GM21367 (cell line): ENCODE measurements around the gene PRDM13.
A peak's percentile ranks its signal among the peaks of the same experiment; 100 is the strongest.

Experiments
- ATAC-seq: cut with Tn5 transposase; IDR thresholded peaks from one replicate; pipeline ENCODE4 v1.9.1; 2021; ENCODE audit not compliant: unreplicated experiment

The PRDM13 gene

DNA sequence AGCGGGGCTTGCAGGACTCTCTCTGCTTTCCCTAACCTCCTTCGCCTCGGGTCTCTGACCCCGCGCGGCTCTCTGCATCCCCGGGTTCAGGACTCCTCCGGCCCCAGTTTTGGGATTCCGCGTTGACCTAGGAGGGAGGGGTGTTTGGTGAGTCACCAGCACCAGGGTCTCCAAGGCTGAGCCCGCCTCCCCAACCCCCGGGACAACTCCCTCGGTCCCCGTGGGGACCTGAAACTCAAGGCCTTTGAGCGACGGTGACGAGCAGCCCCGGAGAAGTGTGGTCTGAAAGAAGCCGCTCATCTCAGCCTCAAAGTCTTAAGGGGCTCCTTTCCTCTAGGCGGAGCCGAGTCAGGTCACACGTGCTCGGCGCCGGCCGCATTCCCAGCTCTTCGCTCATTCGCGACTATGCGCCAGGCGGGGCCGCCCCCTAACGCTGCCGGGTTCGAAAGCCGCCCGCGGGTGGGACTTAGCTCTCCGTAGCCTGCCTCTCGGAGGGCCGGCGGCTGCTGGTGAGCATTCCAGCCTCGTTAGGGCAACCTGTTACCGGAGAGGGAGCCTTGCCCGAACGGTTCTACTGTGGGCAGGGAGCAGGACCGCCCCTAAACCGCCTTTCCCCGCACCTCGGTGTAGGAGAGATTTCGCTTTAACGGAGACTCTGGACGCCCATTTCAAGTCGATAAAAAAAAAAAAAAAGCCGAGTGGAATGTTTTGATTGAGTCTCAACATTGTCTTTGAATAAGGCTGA, 3.0 kb upstream of the PRDM13 start:
- ATAC-seq, result no peak

DNA sequence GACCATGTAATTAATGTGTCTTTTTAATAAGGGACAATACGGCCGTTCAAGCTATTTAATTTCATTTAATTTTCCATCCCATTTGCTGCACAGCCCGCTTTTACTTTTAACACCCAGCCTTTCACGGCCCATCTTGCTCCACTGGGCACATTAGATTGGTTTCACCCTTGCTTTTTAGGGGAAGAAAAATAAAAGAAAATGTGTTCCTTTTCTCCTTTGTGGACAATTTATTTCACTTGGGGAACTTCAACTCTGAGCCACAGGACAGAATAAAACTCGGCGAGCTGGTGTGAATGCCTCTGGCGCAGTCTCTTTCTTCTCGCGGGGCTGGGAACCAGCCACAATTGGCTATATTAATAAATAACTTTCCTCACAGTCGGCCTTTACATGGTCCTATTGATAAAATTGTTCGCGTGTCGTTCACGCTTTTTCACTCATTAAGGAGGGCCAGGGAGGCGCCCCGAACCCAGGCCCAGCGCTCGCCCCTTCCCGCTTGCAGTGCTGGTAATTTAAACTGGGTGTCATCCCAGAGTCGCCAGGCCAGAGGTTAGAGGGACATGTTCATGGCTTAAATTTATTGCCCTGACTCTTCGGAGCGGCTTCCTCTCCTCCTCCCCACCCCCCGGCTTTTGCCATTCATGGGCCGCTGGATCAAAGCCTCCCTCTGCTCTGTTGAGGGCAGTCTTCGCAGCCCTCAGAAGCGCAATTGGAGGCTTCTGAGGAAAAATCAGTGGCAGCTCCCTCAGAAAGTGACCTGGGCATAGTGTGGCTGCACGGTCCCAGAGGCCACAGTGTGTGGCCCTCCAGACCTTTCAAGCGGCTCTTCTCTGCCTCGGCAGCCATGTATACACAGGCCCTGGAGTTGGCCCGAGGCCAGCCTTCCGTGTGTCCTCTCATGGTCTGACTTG, 2.2 kb upstream of the PRDM13 start:
- no peak for ATAC-seq

GRCh38 chr6:99605074-99605734, 1.4 kb upstream of the PRDM13 start:
- ATAC-seq, result no peak

- no peak for ATAC-seq
Measured at GRCh38 chr6:99605911-99606655, 550 bp upstream of the PRDM13 start.

GRCh38 chr6:99607416-99608036, 893 bp downstream of the PRDM13 start:
- no peak for ATAC-seq

DNA sequence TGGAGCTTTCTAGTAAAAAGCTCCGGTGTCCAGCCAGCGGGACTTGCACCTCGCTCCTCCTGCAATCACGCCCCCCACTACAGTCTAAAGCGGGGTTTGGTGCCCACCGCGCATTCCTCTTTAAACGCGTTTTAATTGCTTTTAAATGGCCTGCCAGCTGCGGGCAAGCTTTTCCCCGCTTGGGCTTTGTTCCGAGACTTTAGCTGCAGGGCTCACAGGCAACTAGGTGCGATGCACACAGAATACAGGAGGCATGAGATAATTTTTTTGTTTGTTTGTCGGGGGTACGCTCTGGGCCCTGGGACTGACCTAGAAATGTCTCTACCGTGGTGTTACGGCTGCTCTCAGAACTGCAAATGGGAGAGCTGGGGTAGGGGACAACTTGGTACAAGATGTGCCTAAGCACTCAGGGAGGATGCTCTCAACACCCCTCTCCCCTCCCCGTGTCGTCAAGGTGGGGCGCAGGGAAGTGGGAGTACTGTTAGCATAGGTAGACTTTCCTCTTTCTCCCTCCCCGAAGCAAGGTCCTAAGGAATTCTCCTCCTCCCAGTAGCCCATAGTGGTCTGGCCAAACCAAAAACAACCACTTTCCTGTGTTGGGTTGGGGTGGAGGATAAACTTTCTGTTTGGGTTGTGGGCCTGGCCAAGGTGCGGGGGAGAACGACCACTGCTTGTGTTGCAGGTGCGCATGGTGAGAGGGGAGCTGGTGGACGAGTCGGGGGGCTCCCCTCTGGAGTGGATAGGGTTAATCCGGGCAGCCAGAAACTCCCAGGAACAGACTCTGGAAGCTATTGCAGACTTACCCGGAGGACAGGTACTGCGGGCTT, 1.6 kb downstream of the PRDM13 start:
- ATAC-seq, result no peak

DNA sequence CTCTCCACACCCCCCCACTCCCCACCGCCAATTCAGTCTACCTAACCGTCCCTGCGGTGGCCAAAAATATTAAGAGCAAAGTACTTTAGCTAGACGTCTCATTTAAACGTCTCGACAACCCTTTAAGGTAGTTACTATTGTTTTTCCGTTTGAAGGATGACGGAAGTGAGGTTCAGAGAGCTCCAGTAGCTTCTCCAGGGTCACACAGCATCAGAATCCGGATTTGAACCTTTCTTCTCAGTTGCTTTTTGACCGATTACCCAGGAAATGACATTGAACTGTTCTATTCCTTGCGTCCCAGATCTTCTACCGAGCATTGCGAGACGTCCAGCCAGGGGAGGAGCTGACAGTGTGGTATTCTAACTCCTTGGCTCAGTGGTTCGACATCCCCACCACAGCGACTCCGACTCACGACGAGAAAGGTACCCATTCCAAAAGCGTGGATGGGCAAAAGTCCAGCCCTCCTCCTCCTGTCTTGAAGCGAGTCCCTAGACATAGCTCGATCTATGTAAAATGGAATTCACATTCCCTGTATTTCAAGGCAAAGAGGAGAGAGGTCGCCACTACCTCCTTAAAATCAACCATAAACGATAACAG, 2.4 kb downstream of the PRDM13 start:
- no peak for ATAC-seq

DNA sequence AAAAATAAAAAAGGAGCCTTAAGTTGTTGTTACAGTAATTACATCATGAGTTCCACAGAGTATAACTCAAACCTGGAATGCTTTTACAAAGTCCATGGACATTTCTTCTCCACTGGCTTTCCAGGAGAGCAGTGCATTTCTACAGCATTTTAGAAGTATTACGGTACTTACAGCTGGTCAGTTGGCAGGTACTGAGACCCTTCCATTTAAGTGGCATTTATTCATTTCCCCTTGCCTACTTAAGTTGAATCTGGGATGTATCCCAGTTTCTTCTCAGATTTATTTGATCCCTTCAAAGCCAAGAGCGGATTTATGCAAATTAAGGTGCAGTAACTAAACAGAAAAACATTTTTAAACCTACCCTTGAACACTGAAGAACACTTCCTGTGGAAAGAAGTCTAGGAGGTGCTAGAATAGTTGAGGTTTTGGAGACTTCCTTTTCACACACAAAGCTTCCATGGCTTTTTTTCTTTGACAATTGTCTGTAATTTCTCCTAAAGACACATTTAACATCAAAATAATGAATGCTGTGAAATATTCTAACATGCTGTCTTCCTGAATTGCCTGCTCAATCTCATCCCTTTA, 3.4 kb downstream of the PRDM13 start:
- ATAC-seq, result no peak

- ATAC-seq, result peak; percentile 50
Measured at GRCh38 chr6:99611148-99611547, 4.5 kb downstream of the PRDM13 start.

DNA sequence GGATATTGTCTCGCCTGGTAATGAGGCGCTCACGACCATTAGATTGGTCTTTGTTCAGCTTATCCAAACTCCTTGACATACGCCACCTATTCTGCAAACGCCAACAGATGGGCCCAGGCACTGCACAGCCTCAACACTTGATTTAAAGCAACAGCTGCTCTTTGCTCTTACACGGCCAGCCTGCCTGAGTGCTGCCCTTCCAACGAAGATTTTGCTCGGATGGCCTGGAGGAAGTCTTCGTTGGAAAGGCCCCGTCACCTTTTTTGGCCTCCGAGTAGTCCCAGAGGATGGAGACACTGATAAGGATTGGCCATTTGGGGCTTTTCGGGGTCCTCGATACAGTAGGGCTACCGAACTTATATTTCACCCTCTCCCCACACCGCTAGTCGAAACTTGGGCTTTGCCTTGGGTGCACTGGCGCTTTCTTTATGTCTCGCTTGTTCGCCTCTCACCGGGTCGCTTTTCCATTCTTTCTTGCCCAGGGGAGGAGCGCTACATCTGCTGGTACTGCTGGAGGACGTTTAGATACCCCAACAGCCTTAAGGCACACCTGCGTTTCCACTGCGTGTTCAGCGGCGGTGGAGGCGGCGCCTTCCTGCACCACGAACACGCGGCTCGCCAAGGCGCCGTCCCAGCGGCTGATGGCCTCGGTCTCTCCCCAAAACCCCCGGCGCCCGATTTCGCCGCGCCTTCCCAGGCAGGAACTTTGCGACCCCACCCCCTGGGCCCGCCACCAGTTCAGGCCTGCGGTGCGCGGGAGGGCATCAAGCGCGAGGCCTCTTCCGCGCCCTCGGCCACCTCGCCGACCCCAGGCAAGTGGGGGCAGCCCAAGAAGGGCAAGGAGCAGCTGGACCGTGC, 6.1 kb downstream of the PRDM13 start:
- ATAC-seq, result peak; percentile 0

- peak; percentile 58 for ATAC-seq
Measured at GRCh38 chr6:99613409-99613704, 6.7 kb downstream of the PRDM13 start.

- peak; percentile 55 for ATAC-seq
Measured at GRCh38 chr6:99613705-99614429, 7.2 kb downstream of the PRDM13 start.

GRCh38 chr6:99614430-99615186, 8.0 kb downstream of the PRDM13 start:
- ATAC-seq, result no peak

- ATAC-seq, result no peak
Measured at GRCh38 chr6:99617131-99617530, 10.5 kb downstream of the PRDM13 start.

- no peak for ATAC-seq
Measured at GRCh38 chr6:99618649-99619408, 12.2 kb downstream of the PRDM13 start.

- ATAC-seq, result no peak
Measured at GRCh38 chr6:99619409-99619762, 12.8 kb downstream of the PRDM13 start.
